ENCODE data around the gene ADAM8. TPM values are rescaled to one million over a fixed set of nuclear protein-coding genes. Genes with fewer than 3 reads are reported as not detected.
"Not testable (repeated sequence)": the region's sequence is repeated elsewhere in the genome, so short reads cannot be mapped to it uniquely, and the experiment has no call there.

The ADAM8 gene
- total and polyA plus RNA-seq, 2 of the 8 experiments (the other 6 are each of a cell fraction or from before 2014, with no cell fraction given), result 4.6 TPM

DNA sequence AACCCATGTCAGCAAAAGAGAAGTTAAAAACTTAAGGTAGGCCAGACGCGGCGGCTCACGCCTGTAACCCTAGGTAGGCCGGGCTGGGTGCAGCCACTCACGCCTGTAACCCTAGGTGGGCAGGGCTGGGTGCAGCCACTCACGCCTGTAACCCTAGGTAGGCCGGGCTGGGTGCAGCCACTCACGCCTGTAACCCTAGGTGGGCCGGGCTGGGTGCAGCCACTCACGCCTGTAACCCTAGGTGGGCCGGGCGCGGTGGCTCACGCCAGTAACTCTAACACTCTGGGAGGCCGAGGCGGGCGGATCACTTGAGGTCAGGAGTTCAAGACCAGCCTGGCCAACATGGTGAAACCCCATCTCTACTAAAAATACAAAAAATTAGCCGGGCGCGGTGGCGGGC lies 54.9 kb downstream of the ADAM8 start:
- H2BK20ac ChIP-seq (ENCODE audit: low read length); H3K36me3 ChIP-seq (ENCODE audit: control insufficient read depth in 2 of 4, insufficient read depth in 4 of 4, low read length in 3 of 4); H2AFZ ChIP-seq (ENCODE audit: low read length); H4K91ac ChIP-seq (replicated peaks; ENCODE audit: insufficient read length, low read length); H3K9me3 ChIP-seq (ENCODE audit: insufficient read depth in 2 of 2, low read depth in 1 of 2, low read length in 1 of 2); H2BK5ac ChIP-seq (ENCODE audit: low read depth, low read length); H3K4me3 ChIP-seq (ENCODE audit: extremely low read depth in 1 of 4, insufficient read depth in 2 of 4, low read depth in 3 of 4, low read length in 4 of 4); H3K56ac ChIP-seq (replicated peaks; ENCODE audit: insufficient read length, low read depth, low read length); H3K23me2 ChIP-seq (ENCODE audit: low read depth, low read length); H3K27ac ChIP-seq (ENCODE audit: low read depth, low read length); FAIRE-seq; H3K18ac ChIP-seq (ENCODE audit: extremely low read depth, low read length); H4K5ac ChIP-seq (ENCODE audit: insufficient read length, low read depth, low read length); H2BK12ac ChIP-seq (ENCODE audit: low read depth, low read length); H3K23ac ChIP-seq (ENCODE audit: insufficient read length); H3K4me2 ChIP-seq (ENCODE audit: insufficient read depth in 1 of 2, low read depth in 2 of 2, low read length in 2 of 2); H2AK5ac ChIP-seq (ENCODE audit: low read depth, low read length); H2BK15ac ChIP-seq (ENCODE audit: low read length); H3K9ac ChIP-seq (replicated peaks in 1 of 4; ENCODE audit: extremely low read depth in 1 of 4, low read depth in 3 of 4, low read length in 3 of 4); DNase-seq (ENCODE audit: low read depth in 1 of 2, low spot score in 2 of 2); H4K8ac ChIP-seq (ENCODE audit: extremely low read depth, insufficient read depth, low read length); H3K27me3 ChIP-seq (replicated peaks in 1 of 4; ENCODE audit: control insufficient read depth in 3 of 4, extremely low read depth in 1 of 4, insufficient read depth in 3 of 4, low read length in 3 of 4); H3K79me2 ChIP-seq (ENCODE audit: control insufficient read depth in 1 of 2, insufficient read depth in 2 of 2, low read length in 2 of 2); H3K14ac ChIP-seq (ENCODE audit: insufficient read length); H3K79me1 ChIP-seq (ENCODE audit: low read depth, low read length); H4K20me1 ChIP-seq (replicated peaks in 1 of 2; ENCODE audit: control insufficient read depth in 1 of 2, insufficient read depth in 2 of 2, low read length in 2 of 2); H3K4ac ChIP-seq (replicated peaks; ENCODE audit: insufficient read length, low read depth, low read length); POLR2A ChIA-PET (ENCODE audit: partially characterized antibody); H2BK120ac ChIP-seq (replicated peaks; ENCODE audit: low read depth, low read length): not testable (repeated sequence)
- H3K4me1 ChIP-seq (replicated peaks in 1 of 4; ENCODE audit: control insufficient read depth in 3 of 4, insufficient read depth in 4 of 4, low read length in 3 of 4), result peaks cover 0 to 18% (median 12%) of the 10 kb centered on the region in 4 experiments; a peak in 6 of 7 replicates
- WGBS, 2 experiments (ENCODE audit: extremely low coverage in 1 of 2, insufficient coverage in 1 of 2, insufficient read length in 1 of 2, insufficient replicate concordance in 2 of 2, low coverage in 1 of 2, low lambda C conversion rate in 2 of 2, missing lambda C conversion rate in 1 of 2), result 100% methylated on average over 1 of the region's 22 CpGs; no CpG with 5 or more reads in 1 of the 2 experiments
- CTCF ChIA-PET (ENCODE audit: partially characterized antibody), result interaction anchor here (0.6 kb wide), 1 partner anchor 121 kb away, joined by 3 read pairs; no protein-coding TSS in a partner anchor
